ENCODE measurements around the gene ANKRD66.

The ANKRD66 gene

DNA sequence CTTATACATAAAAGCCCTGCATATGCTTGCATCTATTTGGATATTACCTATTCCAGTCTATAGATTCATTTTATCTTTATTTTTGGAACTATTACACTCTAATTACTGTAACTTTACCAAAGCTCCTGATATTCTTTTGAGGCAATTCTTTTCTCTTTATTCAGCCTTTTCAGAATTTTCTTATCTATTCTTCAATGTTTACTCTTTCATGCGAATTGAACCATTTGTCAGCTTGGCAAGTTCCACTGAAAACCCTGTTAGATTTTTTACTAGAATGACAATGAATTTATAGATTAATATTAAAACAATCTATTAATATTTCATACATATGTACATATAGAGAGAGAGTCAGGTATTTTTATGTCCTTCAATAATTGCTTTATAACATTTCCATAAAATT lies 45.9 kb downstream of the ANKRD66 start:
- no peak for DNase-seq

DNA sequence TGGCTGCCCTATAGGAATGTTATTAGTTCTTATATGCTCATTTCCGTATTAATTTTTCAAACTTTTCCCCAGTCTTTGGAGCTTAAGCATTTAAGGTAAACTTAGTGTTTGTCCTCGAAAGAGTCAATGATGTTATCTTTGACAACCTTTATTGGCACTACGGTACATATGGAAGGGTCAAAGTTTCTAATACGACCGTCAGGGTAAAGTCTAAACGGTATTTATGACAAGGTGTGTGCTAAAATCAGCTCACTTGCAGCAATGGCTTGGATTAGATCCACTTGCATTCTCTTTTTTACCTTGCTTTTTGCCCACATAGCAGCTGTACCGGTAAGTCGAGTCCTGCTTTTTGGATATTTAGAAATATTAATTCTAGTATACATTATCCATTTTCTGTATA lies 46.4 kb downstream of the ANKRD66 start, which contains the start of gene MEP1A:
TSS of gene MEP1A (plus strand) at position 252 of the 400 bp plus-strand sequence. CDS start at position 262, 10 bp downstream.
- no peak for DNase-seq

DNA sequence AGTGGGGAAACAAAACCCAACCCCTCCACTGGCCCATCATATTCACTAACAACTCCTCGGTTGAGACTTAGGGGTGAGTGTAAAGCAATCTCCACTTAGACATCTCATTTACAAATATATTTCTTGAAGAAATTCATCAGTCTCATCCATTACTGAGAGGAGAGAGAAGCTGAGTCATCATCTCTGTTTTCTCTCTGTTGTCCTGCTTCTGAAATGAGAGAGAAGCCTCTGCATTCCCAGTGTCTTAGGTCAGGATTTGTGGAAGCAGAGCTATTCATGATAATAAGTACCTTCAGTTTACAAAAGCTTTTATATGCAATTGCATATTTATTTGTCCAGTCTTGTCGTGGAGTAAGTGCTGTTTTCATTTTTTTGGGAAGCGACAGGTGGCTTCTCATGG lies 47.3 kb downstream of the ANKRD66 start:
- DNase-seq = no peak

DNA sequence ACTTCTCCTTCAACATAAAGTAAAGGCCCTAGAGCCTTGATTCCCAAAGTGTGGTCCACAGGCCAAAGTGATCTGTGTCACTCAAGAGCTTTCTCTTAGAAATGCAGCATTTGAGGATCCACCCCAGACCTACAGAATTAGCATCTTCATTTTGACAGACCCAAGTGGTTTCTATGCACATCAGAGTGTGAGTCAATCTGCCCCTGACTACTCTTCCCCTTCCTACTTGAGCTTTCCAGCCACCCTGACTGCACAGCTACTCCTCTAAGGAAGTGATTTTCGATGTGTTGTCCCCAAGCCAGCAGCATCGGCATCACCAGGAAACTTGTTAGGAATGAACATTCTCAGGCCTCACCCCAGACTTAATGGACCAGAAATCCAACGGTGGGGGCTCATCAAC lies 49.1 kb downstream of the ANKRD66 start:
- no peak for DNase-seq

DNA sequence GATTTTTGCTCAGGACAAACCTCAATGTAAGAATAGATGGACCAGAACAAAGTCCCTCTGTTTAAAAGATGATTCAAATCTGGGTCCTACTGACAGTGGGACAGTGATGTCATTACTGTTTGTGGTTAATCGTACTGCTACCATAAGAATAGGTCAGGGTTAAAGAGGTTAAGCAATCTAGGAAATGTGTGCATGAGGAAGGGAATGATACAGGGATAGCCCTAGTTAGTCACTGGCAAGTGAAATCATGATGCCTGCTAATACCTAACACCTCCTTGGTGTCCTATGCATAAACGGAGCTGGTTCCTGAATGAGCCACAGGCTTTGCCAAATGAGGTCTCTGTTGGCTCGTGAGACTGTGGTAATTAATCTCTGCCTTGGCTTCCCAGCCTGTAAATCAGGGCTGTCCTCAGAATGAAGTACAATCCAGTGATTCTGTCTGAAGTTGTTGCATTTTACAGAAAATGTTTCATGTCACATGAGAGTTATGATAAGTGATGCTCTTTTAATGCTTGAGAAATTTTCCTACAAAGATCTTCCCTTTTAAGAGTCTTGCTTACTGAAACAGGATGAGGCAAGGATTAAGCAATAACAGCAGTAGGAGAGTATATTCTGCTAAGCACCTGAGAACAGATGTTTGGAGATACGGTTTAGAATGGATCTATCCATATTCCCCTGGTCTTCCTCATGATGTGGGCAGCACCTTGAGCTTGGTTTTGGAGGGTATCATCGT lies 50.3 kb downstream of the ANKRD66 start:
- DNase-seq = no peak

DNA sequence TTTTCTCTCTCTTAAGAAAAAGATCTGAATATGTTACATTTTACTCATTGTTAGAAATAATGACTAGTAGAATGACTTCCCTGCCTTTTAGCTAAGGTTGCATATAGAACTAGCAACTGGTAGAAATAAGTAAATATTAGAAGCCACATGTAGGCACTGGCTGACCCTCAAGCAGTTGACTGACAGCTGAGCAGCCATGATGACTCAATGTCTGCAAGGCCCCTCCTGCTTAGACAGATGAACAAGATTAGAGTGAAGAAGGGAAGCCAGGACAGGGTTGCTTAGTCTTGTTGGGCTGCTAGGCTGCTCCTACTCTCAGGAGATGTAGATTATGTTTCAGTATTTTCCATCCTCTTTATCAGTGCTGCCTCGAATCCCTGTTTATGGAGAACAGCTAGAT lies 52.9 kb downstream of the ANKRD66 start:
- no peak for DNase-seq

DNA sequence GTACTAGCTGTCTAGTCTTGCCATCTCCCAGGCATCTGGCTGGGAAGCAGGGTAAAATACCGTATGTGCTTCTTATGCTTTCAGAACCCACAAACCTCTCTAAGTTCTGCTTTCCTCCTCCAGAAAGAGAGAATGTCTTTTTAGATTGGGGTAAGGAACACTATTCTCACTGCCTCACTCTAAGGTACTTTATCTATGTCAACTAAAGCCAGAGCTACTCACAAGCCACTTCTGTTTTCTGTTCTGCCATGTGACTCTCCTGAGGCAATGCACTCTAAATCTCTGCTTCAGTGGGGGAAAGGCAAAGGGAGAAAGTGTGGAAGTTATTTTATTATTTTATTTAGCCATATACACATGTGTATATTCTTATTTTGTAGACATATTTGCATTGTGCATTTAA lies 62.1 kb downstream of the ANKRD66 start:
- DNase-seq = no peak
